HepG2 (cell line): ENCODE results near the gene TFDP1. TPM values are rescaled to one million over a fixed set of nuclear protein-coding genes. Genes with fewer than 3 reads are reported as not detected.

Source experiments
- ATAC-seq: fragments of 200-7000 bp; cut with Tn5 transposase; 3 replicates; pipeline ENCODE4 v1.9.1; 2020; ENCODE audit warnings: mild to moderate bottlenecking, moderate library complexity
- BruUV-seq: library from RNA; stranded (reverse); fragments of 400-500 nt; replicated peaks from 2 replicates; lab custom pipeline; 2021; lab: Mats Ljungman, UMichigan
- CTCF ChIA-PET: fragments of 300-600 bp; formaldehyde crosslinking; extraction: SDS; loops from one replicate; lab custom pipeline; 2021; ENCODE audit warnings: low total read pairs, inconsistent platforms, low intra/inter-chr PET ratio; lab: Yijun Ruan, JAX
- POLR2A ChIA-PET: fragments of 350-600 bp; sonication (Branson Sonifier 250); formaldehyde crosslinking; loops from one replicate; lab custom pipeline; 2020; ENCODE audit warnings: antibody characterized with exemption, inconsistent platforms; lab: Yijun Ruan, JAX
- DNase-seq: peaks from one replicate; pipeline ENCODE4 v3.0.0-alpha.2; 2015; ENCODE audit warnings: low spot score
- FAIRE-seq: peaks from 3 replicates; lab custom pipeline; 2011; peaks lifted over from hg19 to GRCh38; lab: Jason Lieb, UNC
- H2AFZ ChIP-seq: one replicate; pipeline ENCODE4 v1.6.1; 2011; ENCODE audit warnings: low read length, inconsistent platforms
- H3K27ac ChIP-seq: fragments of 300-600 bp; 3 replicates; pipeline ENCODE4 v1.8.0; 2011; ENCODE audit warnings: mixed run types, mild to moderate bottlenecking, mixed read lengths, low read length, inconsistent platforms; ENCODE audit not compliant: insufficient read depth; ENCODE audit errors: extremely low read length
- H3K27me3 ChIP-seq, 2 experiments: fragments of 200-600 bp in 1 of 2; 2 replicates in 1 of 2; 3 replicates in 1 of 2; pipeline versions ENCODE4 v1.6.0 to v1.8.0; 2011; ENCODE audit warnings: low read length in 2 of 2, mild to moderate bottlenecking in 2 of 2, moderate library complexity in 2 of 2, inconsistent platforms in 1 of 2; ENCODE audit not compliant: insufficient read depth in 2 of 2, control insufficient read depth in 1 of 2
- H3K36me3 ChIP-seq, 2 experiments: fragments of 200-600 bp in 1 of 2; replicated peaks in 1 of 2; 2 replicates in 1 of 2; 3 replicates in 1 of 2; pipeline versions ENCODE4 v1.5.1 to v1.8.0; 2011; ENCODE audit warnings: low read length in 2 of 2, inconsistent platforms in 1 of 2; ENCODE audit not compliant: insufficient read depth in 2 of 2, control insufficient read depth in 1 of 2
- H3K4me1 ChIP-seq: 2 replicates; pipeline ENCODE4 v1.5.1; 2012; ENCODE audit warnings: low read length, inconsistent platforms; ENCODE audit not compliant: insufficient read depth
- H3K4me2 ChIP-seq: 2 replicates; pipeline ENCODE4 v1.6.0; 2011; ENCODE audit warnings: low read depth, low read length, inconsistent platforms
- H3K4me3 ChIP-seq, 3 experiments: fragments of 200-600 bp in 1 of 3; sonication (generic), shearing (Covaris generic) in 1 of 3; replicated peaks in 1 of 3; 2 replicates each; pipeline ENCODE4 v1.5.1; 2011 to 2016; ENCODE audit warnings: low read length in 3 of 3, inconsistent platforms in 2 of 3, low read depth in 2 of 3, mild to moderate bottlenecking in 2 of 3, control low read depth in 1 of 3, mixed read lengths in 1 of 3; ENCODE audit not compliant: insufficient read depth in 1 of 3
- H3K79me2 ChIP-seq: one replicate; pipeline ENCODE4 v1.6.1; 2011; ENCODE audit warnings: low read length, inconsistent platforms; ENCODE audit not compliant: insufficient read depth
- H3K9ac ChIP-seq: 2 replicates; pipeline ENCODE4 v1.6.0; 2011; ENCODE audit warnings: mild to moderate bottlenecking, low read depth, low read length, inconsistent platforms; ENCODE audit not compliant: insufficient read depth
- H3K9me3 ChIP-seq: 2 replicates; pipeline ENCODE4 v1.5.1; 2012; ENCODE audit warnings: mild to moderate bottlenecking, low read length
- H4K20me1 ChIP-seq: 2 replicates; pipeline ENCODE4 v1.6.0; 2011; ENCODE audit warnings: inconsistent platforms, mild to moderate bottlenecking, low read length, moderate library complexity; ENCODE audit not compliant: insufficient read depth
- ARNT2 ChIP-seq: sonication (generic); formaldehyde crosslinking; IDR thresholded peaks from 2 replicates; pipeline ENCODE4 v1.8.0; 2022; ENCODE audit warnings: mild to moderate bottlenecking, low read depth, missing genetic modification reagents, moderate library complexity
- CBX1 ChIP-seq: IDR thresholded peaks from one replicate; pipeline ENCODE4 v1.6.1; 2016; ENCODE audit warnings: antibody characterized with exemption, low read depth
- DDIT3 ChIP-seq: sonication (generic); formaldehyde crosslinking; IDR thresholded peaks from 2 replicates; pipeline ENCODE4 v1.4.0; 2020; ENCODE audit warnings: mild to moderate bottlenecking, missing genetic modification reagents
- DNMT3B ChIP-seq: conservative IDR thresholded peaks from 2 replicates; pipeline ENCODE4 v1.6.1; 2016; ENCODE audit warnings: missing biosample characterization, control low read depth
- FIP1L1 ChIP-seq: fragments of 200-400 bp; formaldehyde crosslinking; IDR thresholded peaks from 2 replicates; pipeline ENCODE4 v1.6.1; 2018; ENCODE audit warnings: low read depth, mild to moderate bottlenecking, low read length, moderate library complexity, borderline replicate concordance; ENCODE audit not compliant: insufficient read depth
- GZF1 ChIP-seq: sonication (generic); formaldehyde crosslinking; IDR thresholded peaks from 2 replicates; pipeline ENCODE4 v1.5.1; 2020; ENCODE audit warnings: mild to moderate bottlenecking, missing genetic modification reagents
- KLF6 ChIP-seq: IDR thresholded peaks from 2 replicates; pipeline ENCODE4 v1.8.0; 2016; ENCODE audit warnings: missing biosample characterization, missing genetic modification reagents
- MTERF4 ChIP-seq: sonication (generic); formaldehyde crosslinking; IDR thresholded peaks from 2 replicates; pipeline ENCODE4 v1.8.0; 2023; ENCODE audit warnings: mild to moderate bottlenecking, missing genetic modification reagents
- PAX8 ChIP-seq: sonication (generic); formaldehyde crosslinking; IDR thresholded peaks from 2 replicates; pipeline ENCODE4 v1.8.0; 2022; ENCODE audit warnings: mild to moderate bottlenecking, missing genetic modification reagents, borderline replicate concordance
- PHF21A ChIP-seq: sonication (generic); formaldehyde crosslinking; IDR thresholded peaks from 2 replicates; pipeline ENCODE4 v1.5.0; 2020; ENCODE audit warnings: mild to moderate bottlenecking, missing genetic modification reagents
- ZC3H13 ChIP-seq: sonication (generic); formaldehyde crosslinking; IDR thresholded peaks from 2 replicates; pipeline ENCODE4 v1.8.1; 2023; ENCODE audit warnings: mild to moderate bottlenecking, missing genetic modification reagents, moderate library complexity
- ZC3H4 ChIP-seq: sonication (generic); formaldehyde crosslinking; IDR thresholded peaks from 2 replicates; pipeline ENCODE4 v1.4.0; 2020; ENCODE audit warnings: missing genetic modification reagents, borderline replicate concordance
- ZNF335 ChIP-seq: sonication (generic); formaldehyde crosslinking; IDR thresholded peaks from 2 replicates; pipeline ENCODE4 v1.4.0; 2020; ENCODE audit warnings: missing genetic modification reagents
- ZNF484 ChIP-seq: sonication (generic); formaldehyde crosslinking; IDR thresholded peaks from 2 replicates; pipeline ENCODE4 v1.5.1; 2020; ENCODE audit warnings: mild to moderate bottlenecking, low read depth, missing genetic modification reagents, borderline replicate concordance
- ZNF567 ChIP-seq: sonication (generic); formaldehyde crosslinking; IDR thresholded peaks from 2 replicates; pipeline ENCODE4 v1.8.1; 2023; ENCODE audit warnings: mild to moderate bottlenecking, missing genetic modification reagents, borderline replicate concordance
- ZNF720 ChIP-seq: sonication (generic); formaldehyde crosslinking; IDR thresholded peaks from 2 replicates; pipeline ENCODE4 v1.4.0; 2020; ENCODE audit warnings: missing genetic modification reagents
- ZNF773 ChIP-seq: sonication (generic); formaldehyde crosslinking; IDR thresholded peaks from 2 replicates; pipeline ENCODE4 v1.4.0; 2020; ENCODE audit warnings: missing genetic modification reagents, borderline replicate concordance
- WGBS: methylation state at CpG from one replicate; pipeline ENCODE4 v1.1.6; 2017; ENCODE audit warnings: low lambda C conversion rate; 5-methylcytosine and 5-hydroxymethylcytosine counted together
- in situ Hi-C: cut with HindIII; loops from 2 replicates; pipeline ENCODE4 v1.10.0; 2017; ENCODE audit warnings: low pct_unique_long_range_greater_than_20kb; ENCODE audit not compliant: extremely low pct_ligation_motif_present
- intact Hi-C: fragments of 100-400 bp; cut with micrococcal nuclease; formaldehyde crosslinking; loops from one replicate; pipeline ENCODE4 v1.10.0; 2022; ENCODE audit not compliant: unreplicated experiment
- polyA plus RNA-seq, 8 experiments: library from polyadenylated mRNA; depleted of rRNA in 3 of 8; stranded (reverse) in 7 of 8; unstranded in 1 of 8; fragments of >200 nt; fragmentation: Illumina TruSeq in 4 of 8; extraction: Trizol in 4 of 8; gene quantifications; 2 replicates each; pipeline versions ENCODE4 v1.2.1 to v1.2.3, GENCODE V29; 2011 to 2016; ENCODE audit warnings: low read depth in 4 of 8, missing spikeins in 1 of 8, mixed read lengths in 1 of 8; ENCODE audit not compliant: insufficient read depth in 1 of 8
- total RNA-seq, 5 experiments: library from RNA; depleted of rRNA; stranded (reverse); fragments of >200 nt; fragmentation: Illumina TruSeq; extraction: Trizol; gene quantifications; 2 replicates each; pipeline ENCODE4 v1.2.3, GENCODE V29; 2016; ENCODE audit warnings: low read depth in 1 of 5

Gene TFDP1
- total and polyA plus RNA-seq, 2 of the 13 experiments (the other 11 are each of a cell fraction or from before 2014, with no cell fraction given) = 38.0 to 84.2 TPM

- no peak within 1 kb of the TSS for H3K9ac ChIP-seq
These were observed 82.6 kb downstream of the TFDP1 start, which contains the start of gene GRK1 for GRCh38 chr13:113666951-113667701. GRK1 (plus strand) TSS chr13:113667219; CDS start chr13:113667387, 168 bp downstream.

More at GRCh38 chr13:113666951-113667701, 82.6 kb downstream of the TFDP1 start, which contains the start of gene GRK1:
- H4K20me1 ChIP-seq = no peaks in the 10 kb centered on the region
- no peaks in the 10 kb centered on the region for H3K9me3 ChIP-seq
- no peaks in the 10 kb centered on the region for H3K79me2 ChIP-seq
- peak; percentile 30 for ATAC-seq
- H3K4me1 ChIP-seq = peaks cover 9% of the 10 kb centered on the region
- DNase-seq = no peak
- intact Hi-C loops (no loop called here), in situ Hi-C loops (no loop called here)
- no peak for FAIRE-seq
- POLR2A ChIA-PET = no interaction called here
- no peak within 1 kb of the TSS for H3K4me3 ChIP-seq
- BruUV-seq = no TSS peak
- H3K4me2 ChIP-seq = no peak within 1 kb of the TSS
- no peak for TF ChIP-seq CBX1
- TF ChIP-seq GZF1 (CRISPR knock-in tag) = no peak
- no peak for TF ChIP-seq ZNF335 (CRISPR knock-in tag)
- TF ChIP-seq ZC3H4 (CRISPR knock-in tag) = no peak
- no peak for TF ChIP-seq PHF21A (CRISPR knock-in tag)
- TF ChIP-seq KLF6 = no peak
- no peak for TF ChIP-seq FIP1L1
- TF ChIP-seq DDIT3 (CRISPR knock-in tag) = no peak
- no peak for TF ChIP-seq MTERF4 (CRISPR knock-in tag)
- TF ChIP-seq ZNF773 (CRISPR knock-in tag) = no peak
- TF ChIP-seq DNMT3B = no peak
- TF ChIP-seq PAX8 (CRISPR knock-in tag) = no peak
- TF ChIP-seq ZNF720 (CRISPR knock-in tag) = no peak
- no peak for TF ChIP-seq ZNF567 (CRISPR knock-in tag)
- TF ChIP-seq ARNT2 (CRISPR knock-in tag) = no peak
- TF ChIP-seq ZNF484 (CRISPR knock-in tag) = no peak
- no peak for TF ChIP-seq ZC3H13 (CRISPR knock-in tag)
- H3K36me3 ChIP-seq = no peaks in the 10 kb centered on the region
- no peak within 1 kb of the TSS for H3K27ac ChIP-seq
- CTCF ChIA-PET = no interaction called here
- no peak within 1 kb of the TSS for H2AFZ ChIP-seq
- WGBS = 23% methylated on average over 9 of the region's 32 CpGs
- H3K27me3 ChIP-seq = peaks cover 7 to 59% of the 10 kb centered on the region in 2 experiments; a peak in 4 of 5 replicates
